Measurements from ENCODE around the gene HTR2A.

DNA sequence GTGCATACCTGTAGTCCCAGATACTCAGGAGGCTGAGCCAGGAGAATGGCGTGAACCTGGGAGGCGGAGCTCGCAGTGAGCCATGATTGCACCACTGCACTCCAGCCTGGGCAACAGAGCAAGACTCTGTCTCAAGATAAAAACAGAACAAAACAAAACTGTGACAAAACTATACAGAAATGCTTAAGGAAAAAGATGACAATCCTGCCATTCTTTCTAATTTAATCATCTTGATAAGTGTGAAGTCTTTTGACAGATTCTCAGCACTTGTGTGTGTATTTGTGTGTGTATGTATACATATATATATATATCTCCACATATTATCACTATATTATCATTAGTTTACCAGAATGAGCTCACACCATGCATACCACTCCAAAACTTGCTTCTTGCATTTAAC is 12.3 kb downstream of the HTR2A start:
- TF ChIP-seq, protein P1, sequence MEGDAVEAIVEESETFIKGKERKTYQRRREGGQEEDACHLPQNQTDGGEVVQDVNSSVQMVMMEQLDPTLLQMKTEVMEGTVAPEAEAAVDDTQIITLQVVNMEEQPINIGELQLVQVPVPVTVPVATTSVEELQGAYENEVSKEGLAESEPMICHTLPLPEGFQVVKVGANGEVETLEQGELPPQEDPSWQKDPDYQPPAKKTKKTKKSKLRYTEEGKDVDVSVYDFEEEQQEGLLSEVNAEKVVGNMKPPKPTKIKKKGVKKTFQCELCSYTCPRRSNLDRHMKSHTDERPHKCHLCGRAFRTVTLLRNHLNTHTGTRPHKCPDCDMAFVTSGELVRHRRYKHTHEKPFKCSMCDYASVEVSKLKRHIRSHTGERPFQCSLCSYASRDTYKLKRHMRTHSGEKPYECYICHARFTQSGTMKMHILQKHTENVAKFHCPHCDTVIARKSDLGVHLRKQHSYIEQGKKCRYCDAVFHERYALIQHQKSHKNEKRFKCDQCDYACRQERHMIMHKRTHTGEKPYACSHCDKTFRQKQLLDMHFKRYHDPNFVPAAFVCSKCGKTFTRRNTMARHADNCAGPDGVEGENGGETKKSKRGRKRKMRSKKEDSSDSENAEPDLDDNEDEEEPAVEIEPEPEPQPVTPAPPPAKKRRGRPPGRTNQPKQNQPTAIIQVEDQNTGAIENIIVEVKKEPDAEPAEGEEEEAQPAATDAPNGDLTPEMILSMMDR (IDR thresholded peaks at IDR 0.05) = no peak
- no peak for TF ChIP-seq POLR2AphosphoS5 (IDR thresholded peaks at IDR 0.05; ENCODE audit: low read depth, low read length)
- TF ChIP-seq TCF7L2 (IDR thresholded peaks at IDR 0.05; ENCODE audit: low read depth, low read length) = no peak
